Measurements from ENCODE around the gene AGPS. TPM values are rescaled to one million over a fixed set of nuclear protein-coding genes. Genes with fewer than 3 reads are reported as not detected.
A peak's percentile ranks its signal among the peaks of the same experiment; 100 is the strongest.
"Not testable (repeated sequence)": the region's sequence is repeated elsewhere in the genome, so short reads cannot be mapped to it uniquely, and the experiment has no call there.

The AGPS gene
- total and polyA plus RNA-seq, 2 of the 13 experiments (the other 11 are each of a cell fraction or from before 2014, with no cell fraction given) = 39.4 to 99.0 TPM

GRCh38 chr2:177455187-177455586 is 62.6 kb downstream of the AGPS start (continued):
- TF ChIP-seq ZNF512B (CRISPR knock-in tag; IDR thresholded peaks at IDR 0.05; ENCODE audit: borderline replicate concordance) = no peak
- no peak for TF ChIP-seq ADNP (CRISPR knock-in tag; IDR thresholded peaks at IDR 0.05)
- no peak for TF ChIP-seq ZSCAN9 (CRISPR knock-in tag; IDR thresholded peaks at IDR 0.05; ENCODE audit: borderline replicate concordance)
- TF ChIP-seq RBM22 (optimal IDR thresholded peaks at IDR 0.05; ENCODE audit: low read length) = peak; percentile 75

- H3K4me2 ChIP-seq (ENCODE audit: low read depth, low read length); H4K20me1 ChIP-seq (ENCODE audit: insufficient read depth, low read length); H3K27ac ChIP-seq (ENCODE audit: extremely low read length, insufficient read depth, low read length); H3K4me1 ChIP-seq (ENCODE audit: insufficient read depth, low read length); H3K27me3 ChIP-seq (ENCODE audit: control insufficient read depth in 1 of 2, insufficient read depth in 2 of 2, low read length in 2 of 2); in situ Hi-C loops (cut with HindIII; ENCODE audit: extremely low pct_ligation_motif_present, low pct_unique_long_range_greater_than_20kb); ATAC-seq; DNase-seq (ENCODE audit: low spot score); BruUV-seq (replicated peaks); H3K9ac ChIP-seq (ENCODE audit: insufficient read depth, low read depth, low read length); FAIRE-seq; H2AFZ ChIP-seq (ENCODE audit: low read length); intact Hi-C loops (cut with micrococcal nuclease; ENCODE audit: unreplicated experiment); H3K4me3 ChIP-seq (replicated peaks in 1 of 3; ENCODE audit: insufficient read depth in 1 of 3, low read depth in 2 of 3, low read length in 3 of 3); H3K9me3 ChIP-seq (ENCODE audit: low read length); POLR2A ChIA-PET; H3K79me2 ChIP-seq (ENCODE audit: insufficient read depth, low read length); CTCF ChIA-PET (ENCODE audit: low intra/inter-chr PET ratio, low total read pairs): not testable (repeated sequence)
- peaks cover 15 to 36% of the 10 kb centered on the region in 2 experiments for H3K36me3 ChIP-seq (replicated peaks in 1 of 2; ENCODE audit: control insufficient read depth in 1 of 2, insufficient read depth in 2 of 2, low read length in 2 of 2)
- 100% methylated on average over 1 of the region's 1 CpG for WGBS (ENCODE audit: low lambda C conversion rate)
- TF ChIP-seq MNT (IDR thresholded peaks at IDR 0.05) = peak; percentile 5; the same call in 1 of the 2 replicates
Measured at GRCh38 chr2:177459756-177460155, 67.2 kb downstream of the AGPS start.
